ENCODE data around the gene SYT9.

- TF ChIP-seq CTCF (tag by site-specific recombination; IDR thresholded peaks at IDR 0.05) (no peak), ATF2 (tag by site-specific recombination; IDR thresholded peaks at IDR 0.05; ENCODE audit: low read depth) (no peak), BCL6B (tag by site-specific recombination; IDR thresholded peaks at IDR 0.05) (no peak)
These were observed 167.2 kb downstream of the SYT9 start for GRCh38 chr11:7418906-7419305.
